Right cardiac atrium (tissue), 5 donors: ENCODE data around the gene LIPE. TPM values are rescaled to one million over a fixed set of nuclear protein-coding genes. Genes with fewer than 3 reads are reported as not detected.

Experiments
- polyA plus RNA-seq: library from polyadenylated mRNA; stranded (reverse); fragments of 200-250 nt; gene quantifications from one replicate; pipeline ENCODE4 v1.2.3, GENCODE V29; 2013
- total RNA-seq, 4 donors: library from RNA; stranded (reverse); fragmentation: NEBNext Ultra II Directional; extraction: Animal tissue kit (Norgen Biotek cat#: 25700); gene quantifications; one replicate each; pipeline ENCODE4 v1.2.1, GENCODE V29; 2021
- donor health status: healthy with polysubstance abuse.
- donor health status: DM: no; HTN: yes; CAD: no.
- donor health status: DM: no; HTN: no; CAD: no.
- donor health status: DM: no; HTN: yes; CAD: no; lungs with severe emphysema.
- donor health status: DM: yes; HTN: yes; CAD: no.

LIPE gene
- total and polyA plus RNA-seq, 5 donors: 9.4 to 81.6 (median 15.3) TPM

Other genes starting within 250 kb of the LIPE start
- gene DEDD2, start 209.7 kb downstream of the LIPE start, total RNA-seq: 10 to 100 TPM; 14.6 to 19.9 (median 17.8) TPM
- gene DEDD2, start 209.7 kb downstream of the LIPE start, polyA plus RNA-seq: 21.6 TPM
- gene ZNF526, start 207.1 kb downstream of the LIPE start, total RNA-seq: 1 to 10 TPM; 5.4 to 7.3 (median 6.5) TPM
- gene ZNF526, start 207.1 kb downstream of the LIPE start, polyA plus RNA-seq: 3.3 TPM
- 10 to 100 TPM; 32.0 to 37.3 (median 34.9) TPM for gene GSK3A, start 184.8 kb downstream of the LIPE start, total RNA-seq
- gene GSK3A, start 184.8 kb downstream of the LIPE start, polyA plus RNA-seq: 46.5 TPM
- 10 to 100 TPM; 33.3 to 58.1 (median 48.1) TPM for gene ERF, start 172.3 kb downstream of the LIPE start, total RNA-seq
- gene ERF, start 172.3 kb downstream of the LIPE start, polyA plus RNA-seq: 39.1 TPM
- 10 to 100 TPM; 36.4 to 42.7 (median 39.6) TPM for gene CIC, start 158.1 kb downstream of the LIPE start, total RNA-seq
- gene CIC, start 158.1 kb downstream of the LIPE start, polyA plus RNA-seq: 28.6 TPM
- under 1 TPM in 3 of 4 donors, not detected in 1; 0.20 to 0.32 (median 0.26) TPM for gene PRR19, start 125.3 kb downstream of the LIPE start, total RNA-seq
- gene PRR19, start 125.3 kb downstream of the LIPE start, polyA plus RNA-seq: 0.29 TPM
- 1 to 10 TPM; 1.6 to 5.9 (median 4.4) TPM for gene PAFAH1B3, start 124.8 kb downstream of the LIPE start, total RNA-seq
- 4.3 TPM for gene PAFAH1B3, start 124.8 kb downstream of the LIPE start, polyA plus RNA-seq
- gene TMEM145, start 114.1 kb downstream of the LIPE start, total RNA-seq: 1 to 10 TPM in 3 of 4 donors, under 1 TPM in 1; 0.91 to 1.6 (median 1.2) TPM
- gene TMEM145, start 114.1 kb downstream of the LIPE start, polyA plus RNA-seq: 0.41 TPM
- gene MEGF8, start 101.8 kb downstream of the LIPE start, total RNA-seq: 10 to 100 TPM; 28.6 to 36.3 (median 32.4) TPM
- 28.7 TPM for gene MEGF8, start 101.8 kb downstream of the LIPE start, polyA plus RNA-seq
- under 1 TPM in 3 of 4 donors, not detected in 1; 0.50 to 0.91 (median 0.66) TPM for gene CNFN, start 37.1 kb downstream of the LIPE start, total RNA-seq
- gene CNFN, start 37.1 kb downstream of the LIPE start, polyA plus RNA-seq: 1.9 TPM
- gene CXCL17, start 15.6 kb upstream of the LIPE start, total RNA-seq: not detected
- gene CXCL17, start 15.6 kb upstream of the LIPE start, polyA plus RNA-seq: not detected
- gene CEACAM1, start 101.1 kb upstream of the LIPE start, total RNA-seq: 1 to 10 TPM; 2.7 to 4.2 (median 3.4) TPM
- 2.6 TPM for gene CEACAM1, start 101.1 kb upstream of the LIPE start, polyA plus RNA-seq
- not detected for gene CEACAM8, start 167.5 kb upstream of the LIPE start, total RNA-seq
- not detected for gene CEACAM8, start 167.5 kb upstream of the LIPE start, polyA plus RNA-seq